Measurements from ENCODE around the gene ASAP2. TPM values are rescaled to one million over a fixed set of nuclear protein-coding genes. Genes with fewer than 3 reads are reported as not detected.

Gene ASAP2
- polyA plus RNA-seq, 1 donor from 2014 or later: 41.0 TPM

GRCh38 chr2:9318461-9319337, 112.1 kb downstream of the ASAP2 start:
- no peaks in the 10 kb centered on the region for H3F3A ChIP-seq (ENCODE audit: insufficient read depth, low read length, poor library complexity, severe bottlenecking)
- H4K20me1 ChIP-seq (ENCODE audit: insufficient read depth): no peaks in the 10 kb centered on the region
- no peaks in the 10 kb centered on the region for H3K79me2 ChIP-seq (replicated peaks; ENCODE audit: insufficient read depth, low read length)
- H3K27ac ChIP-seq (ENCODE audit: low read length): no peak overlapping the region
- H3K9ac ChIP-seq (ENCODE audit: low read length): no peak overlapping the region
- H2AFZ ChIP-seq (ENCODE audit: low read depth, low read length): no peak overlapping the region
- no peaks in the 10 kb centered on the region for H3K9me3 ChIP-seq (ENCODE audit: low read length)
- H3K9me2 ChIP-seq (ENCODE audit: insufficient read depth, low read length): no peaks in the 10 kb centered on the region
- TF ChIP-seq POLR2AphosphoS5 (IDR thresholded peaks at IDR 0.05) (no peak), EP300 (conservative IDR thresholded peaks at IDR 0.05; ENCODE audit: poor library complexity, severe bottlenecking) (no peak), REST (IDR thresholded peaks at IDR 0.05; ENCODE audit: borderline replicate concordance) (no peak)
- H3K4me2 ChIP-seq (ENCODE audit: low read length): no peak overlapping the region
- H3K27me3 ChIP-seq (ENCODE audit: insufficient read depth, low read depth, low read length): no peaks in the 10 kb centered on the region
- no peak overlapping the region for H3K4me3 ChIP-seq (ENCODE audit: low read length)
- H3K36me3 ChIP-seq (ENCODE audit: insufficient read depth, low read length): no peaks in the 10 kb centered on the region

DNA sequence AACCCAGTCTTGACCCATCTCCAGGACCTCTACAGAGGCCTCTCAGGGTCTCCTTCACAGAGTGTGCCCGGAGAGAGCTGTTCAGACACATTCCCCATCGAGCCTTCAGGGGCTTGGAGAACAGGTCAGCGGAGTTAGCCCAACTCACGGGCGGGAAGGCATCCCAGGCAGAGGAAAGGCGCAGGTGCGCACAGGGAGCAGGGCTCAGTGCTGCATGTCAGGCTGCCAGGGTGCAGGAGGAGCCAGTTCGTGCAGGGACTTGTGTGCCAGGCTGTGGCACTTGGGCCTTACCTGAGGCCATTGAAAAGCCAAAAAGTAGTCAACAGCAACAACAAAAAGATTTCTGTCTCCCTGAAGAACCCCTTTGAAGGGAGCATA, 112.7 kb downstream of the ASAP2 start:
- H3K36me3 ChIP-seq (ENCODE audit: insufficient read depth, low read length): no peaks in the 10 kb centered on the region
- no peak overlapping the region for H3K9ac ChIP-seq (ENCODE audit: low read length)
- TF ChIP-seq MXI1 (conservative IDR thresholded peaks at IDR 0.05; ENCODE audit: poor library complexity, severe bottlenecking) (no peak), REST (IDR thresholded peaks at IDR 0.05; ENCODE audit: borderline replicate concordance) (no peak), SMC3 (conservative IDR thresholded peaks at IDR 0.05; ENCODE audit: poor library complexity) (no peak)
- H2AFZ ChIP-seq (ENCODE audit: low read depth, low read length): no peak overlapping the region
- no peak overlapping the region for H3K4me3 ChIP-seq (ENCODE audit: low read length)
- no peaks in the 10 kb centered on the region for H3K27me3 ChIP-seq (ENCODE audit: insufficient read depth, low read depth, low read length)
- H3K4me2 ChIP-seq (ENCODE audit: low read length): no peak overlapping the region
- H3K9me3 ChIP-seq (ENCODE audit: low read length): no peaks in the 10 kb centered on the region
- no peaks in the 10 kb centered on the region for H3F3A ChIP-seq (ENCODE audit: insufficient read depth, low read length, poor library complexity, severe bottlenecking)
- no peak overlapping the region for H3K27ac ChIP-seq (ENCODE audit: low read length)
- H3K79me2 ChIP-seq (replicated peaks; ENCODE audit: insufficient read depth, low read length): no peaks in the 10 kb centered on the region
- H3K9me2 ChIP-seq (ENCODE audit: insufficient read depth, low read length): no peaks in the 10 kb centered on the region
- no peaks in the 10 kb centered on the region for H4K20me1 ChIP-seq (ENCODE audit: insufficient read depth)

DNA sequence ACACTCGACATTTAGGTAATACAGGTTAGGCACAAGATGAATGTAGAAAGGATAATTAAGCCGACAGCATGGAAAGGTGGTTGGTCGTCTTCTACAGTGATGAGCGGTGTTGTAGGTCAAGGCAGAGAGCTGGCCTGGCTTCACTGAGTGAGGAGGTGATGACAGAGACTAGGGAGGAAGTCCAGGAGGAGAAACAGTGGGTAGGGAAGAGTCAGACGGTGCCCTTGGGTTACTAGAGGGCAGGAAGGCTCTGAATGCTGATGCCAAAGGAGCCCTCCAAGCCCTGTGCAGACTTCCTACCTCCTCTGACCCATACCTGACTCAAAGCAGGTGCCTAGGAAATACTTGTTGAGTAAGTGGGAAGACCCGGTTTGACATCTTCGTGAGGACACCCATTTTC, 116.0 kb downstream of the ASAP2 start:
- Histone ChIP-seq H3K9ac (ENCODE audit: low read length) (no peak overlapping the region), H4K20me1 (ENCODE audit: insufficient read depth) (no peaks in the 10 kb centered on the region), H3K4me2 (ENCODE audit: low read length) (no peak overlapping the region), H3F3A (ENCODE audit: insufficient read depth, low read length, poor library complexity, severe bottlenecking) (no peaks in the 10 kb centered on the region), H3K27ac (ENCODE audit: low read length) (no peak overlapping the region), H3K9me2 (ENCODE audit: insufficient read depth, low read length) (no peaks in the 10 kb centered on the region), H3K36me3 (ENCODE audit: insufficient read depth, low read length) (no peaks in the 10 kb centered on the region), H3K27me3 (ENCODE audit: insufficient read depth, low read depth, low read length) (no peaks in the 10 kb centered on the region), H3K9me3 (ENCODE audit: low read length) (no peaks in the 10 kb centered on the region), H3K4me3 (ENCODE audit: low read length) (no peak overlapping the region), H3K79me2 (replicated peaks; ENCODE audit: insufficient read depth, low read length) (no peaks in the 10 kb centered on the region), H2AFZ (ENCODE audit: low read depth, low read length) (no peak overlapping the region)
- TF ChIP-seq, protein P1, sequence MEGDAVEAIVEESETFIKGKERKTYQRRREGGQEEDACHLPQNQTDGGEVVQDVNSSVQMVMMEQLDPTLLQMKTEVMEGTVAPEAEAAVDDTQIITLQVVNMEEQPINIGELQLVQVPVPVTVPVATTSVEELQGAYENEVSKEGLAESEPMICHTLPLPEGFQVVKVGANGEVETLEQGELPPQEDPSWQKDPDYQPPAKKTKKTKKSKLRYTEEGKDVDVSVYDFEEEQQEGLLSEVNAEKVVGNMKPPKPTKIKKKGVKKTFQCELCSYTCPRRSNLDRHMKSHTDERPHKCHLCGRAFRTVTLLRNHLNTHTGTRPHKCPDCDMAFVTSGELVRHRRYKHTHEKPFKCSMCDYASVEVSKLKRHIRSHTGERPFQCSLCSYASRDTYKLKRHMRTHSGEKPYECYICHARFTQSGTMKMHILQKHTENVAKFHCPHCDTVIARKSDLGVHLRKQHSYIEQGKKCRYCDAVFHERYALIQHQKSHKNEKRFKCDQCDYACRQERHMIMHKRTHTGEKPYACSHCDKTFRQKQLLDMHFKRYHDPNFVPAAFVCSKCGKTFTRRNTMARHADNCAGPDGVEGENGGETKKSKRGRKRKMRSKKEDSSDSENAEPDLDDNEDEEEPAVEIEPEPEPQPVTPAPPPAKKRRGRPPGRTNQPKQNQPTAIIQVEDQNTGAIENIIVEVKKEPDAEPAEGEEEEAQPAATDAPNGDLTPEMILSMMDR (IDR thresholded peaks at IDR 0.05; ENCODE audit: poor library complexity, severe bottlenecking): no peak
- TF ChIP-seq SMC3 (conservative IDR thresholded peaks at IDR 0.05; ENCODE audit: poor library complexity) (no peak), EP300 (conservative IDR thresholded peaks at IDR 0.05; ENCODE audit: poor library complexity, severe bottlenecking) (no peak), TAF1 (IDR thresholded peaks at IDR 0.05; ENCODE audit: low read depth) (no peak), POLR2AphosphoS5 (IDR thresholded peaks at IDR 0.05) (no peak), RAD21 (conservative IDR thresholded peaks at IDR 0.05) (no peak), REST (IDR thresholded peaks at IDR 0.05; ENCODE audit: borderline replicate concordance) (no peak), MXI1 (conservative IDR thresholded peaks at IDR 0.05; ENCODE audit: poor library complexity, severe bottlenecking) (no peak)
